Glomerular endothelial cell (primary cell): Measurements from ENCODE around the gene TLE2. TPM values are rescaled to one million over a fixed set of nuclear protein-coding genes. Genes with fewer than 3 reads are reported as not detected.

Source experiments
- DNase-seq: peaks from one replicate; pipeline ENCODE4 v3.0.0-alpha.2; 2011; ENCODE audit warnings: low read depth, low spot score; ENCODE audit errors: extremely low read depth
- total RNA-seq: library from RNA; depleted of rRNA; stranded (reverse); fragments of >200 nt; gene quantifications from 2 replicates; pipeline ENCODE4 v1.2.3, GENCODE V29; 2015

TLE2 gene
- total RNA-seq, 1 donor from 2014 or later: 32.8 TPM

GRCh38 chr19:2963122-2963521 lies 66.0 kb downstream of the TLE2 start:
- DNase-seq: no peak

- peak; percentile 89 for DNase-seq
Measured at GRCh38 chr19:2962018-2962670, 66.9 kb downstream of the TLE2 start.

GRCh38 chr19:2960120-2960519 lies 69.0 kb downstream of the TLE2 start:
- no peak for DNase-seq

GRCh38 chr19:2957160-2957559 lies 71.9 kb downstream of the TLE2 start:
- DNase-seq: no peak

- no peak for DNase-seq
Measured at GRCh38 chr19:2952953-2953481, 76.1 kb downstream of the TLE2 start.

GRCh38 chr19:2950286-2951124 lies 78.6 kb downstream of the TLE2 start:
- DNase-seq: peak; percentile 98

- peak; percentile 99 for DNase-seq
Measured at GRCh38 chr19:2949939-2950285, 79.2 kb downstream of the TLE2 start.

Other genes starting within 250 kb of the TLE2 start
- gene SGTA, start 246.0 kb downstream of the TLE2 start, total RNA-seq: 75.1 and 80.2 TPM in 2 replicates
- gene THOP1, start 243.8 kb downstream of the TLE2 start, total RNA-seq: 89.0 and 89.4 TPM in 2 replicates
- gene ZNF554, start 209.4 kb downstream of the TLE2 start, total RNA-seq: 2.7 and 5.4 TPM in 2 replicates
- gene ZNF555, start 187.8 kb downstream of the TLE2 start, total RNA-seq: 5.8 and 9.1 TPM in 2 replicates
- gene ZNF556, start 161.9 kb downstream of the TLE2 start, total RNA-seq: not detected in 2 replicates
- 2.1 and 5.8 TPM in 2 replicates for gene ZNF57, start 128.4 kb downstream of the TLE2 start, total RNA-seq
- gene ZNF77, start 84.3 kb downstream of the TLE2 start, total RNA-seq: 2.7 and 3.4 TPM in 2 replicates
- gene TLE6, start 51.7 kb downstream of the TLE2 start, total RNA-seq: 0.58 and 0.88 TPM in 2 replicates
- 343 and 401 TPM in 2 replicates for gene TLE5, start 33.2 kb upstream of the TLE2 start, total RNA-seq
- 77.3 and 105 TPM in 2 replicates for gene GNA11, start 65.1 kb upstream of the TLE2 start, total RNA-seq
- gene GNA15, start 106.8 kb upstream of the TLE2 start, total RNA-seq: 0.06 and 0.53 TPM in 2 replicates
- gene S1PR4, start 149.5 kb upstream of the TLE2 start, total RNA-seq: 2.1 TPM in 1 of 2 replicates, not detected in the other
- gene NCLN, start 156.7 kb upstream of the TLE2 start, total RNA-seq: 78.8 and 90.0 TPM in 2 replicates
- gene CELF5, start 195.4 kb upstream of the TLE2 start, total RNA-seq: 0.41 TPM in 1 of 2 replicates, not detected in the other